GM12801 (cell line): ENCODE measurements around the gene CTNNA3.

Source experiments
- CTCF ChIP-seq: IDR thresholded peaks from one replicate; pipeline ENCODE4 v1.5.1; 2011; ENCODE audit warnings: control low read depth; ENCODE audit not compliant: insufficient read length; ENCODE audit errors: extremely low read depth

The CTNNA3 gene

DNA sequence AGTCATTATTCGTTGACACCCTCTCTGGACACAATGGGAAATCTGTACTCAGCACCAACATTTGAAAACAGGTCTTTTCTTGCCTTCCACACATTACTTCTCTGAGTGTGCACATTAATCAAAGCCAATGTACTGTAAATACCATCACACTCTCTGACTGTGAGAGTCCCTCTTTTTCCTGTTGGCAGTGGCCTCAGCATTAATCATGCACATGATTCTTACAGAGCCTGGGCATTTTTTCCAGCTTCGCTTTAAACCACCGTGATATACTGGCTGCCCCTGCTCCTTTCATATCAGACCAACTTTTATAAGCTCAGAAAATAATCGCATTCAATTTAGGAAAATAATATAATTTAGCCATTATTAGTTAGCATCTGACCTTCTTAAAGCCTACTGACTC, 1689.6 kb downstream of the CTNNA3 start:
- no peak for TF ChIP-seq CTCF

DNA sequence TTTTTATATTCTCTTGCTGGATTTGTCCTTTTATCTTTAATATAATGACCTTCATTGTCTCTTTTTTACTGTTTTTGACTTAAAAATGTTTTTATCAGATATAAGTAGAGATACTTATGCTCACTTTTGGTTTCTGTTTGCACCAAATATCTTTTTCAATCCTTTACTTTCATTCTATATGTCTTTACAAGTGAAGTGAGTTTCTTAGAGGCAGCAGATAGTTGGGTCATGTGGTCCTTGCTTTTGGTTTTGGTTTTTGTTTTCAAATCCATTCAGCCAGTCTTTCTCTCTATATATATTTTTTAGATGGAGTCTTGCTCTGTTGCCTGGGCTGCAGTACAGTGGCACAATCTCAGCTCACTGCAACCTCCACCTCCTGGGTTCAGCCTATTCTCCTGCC, 1702.5 kb downstream of the CTNNA3 start:
- no peak for TF ChIP-seq CTCF

GRCh38 chr10:65968871-65969270, 1727.1 kb downstream of the CTNNA3 start:
- no peak for TF ChIP-seq CTCF

GRCh38 chr10:65968437-65968836, 1727.6 kb downstream of the CTNNA3 start:
- TF ChIP-seq CTCF, result no peak

- no peak for TF ChIP-seq CTCF
Measured at GRCh38 chr10:65964205-65964604, 1731.8 kb downstream of the CTNNA3 start.

- TF ChIP-seq CTCF, result no peak
Measured at GRCh38 chr10:65952086-65952485, 1743.9 kb downstream of the CTNNA3 start.

DNA sequence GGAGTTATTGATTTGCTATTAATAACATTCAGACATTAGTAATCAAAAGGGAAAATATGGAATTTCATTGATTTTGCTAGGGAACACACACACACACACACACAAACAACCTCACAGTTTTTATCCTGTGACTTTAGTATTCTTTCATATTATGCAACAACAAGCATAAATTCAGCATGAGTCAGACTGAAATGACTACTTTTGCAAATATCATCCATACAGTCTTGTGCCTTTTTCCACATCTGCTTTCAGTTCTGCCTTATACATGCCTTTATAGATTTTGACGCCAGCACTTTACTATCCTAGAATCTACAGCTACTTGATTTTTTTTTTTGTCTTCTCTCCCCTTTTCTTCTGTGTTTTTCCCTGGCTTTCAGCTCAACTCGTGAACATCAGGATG, 1745.9 kb downstream of the CTNNA3 start:
- TF ChIP-seq CTCF, result no peak

DNA sequence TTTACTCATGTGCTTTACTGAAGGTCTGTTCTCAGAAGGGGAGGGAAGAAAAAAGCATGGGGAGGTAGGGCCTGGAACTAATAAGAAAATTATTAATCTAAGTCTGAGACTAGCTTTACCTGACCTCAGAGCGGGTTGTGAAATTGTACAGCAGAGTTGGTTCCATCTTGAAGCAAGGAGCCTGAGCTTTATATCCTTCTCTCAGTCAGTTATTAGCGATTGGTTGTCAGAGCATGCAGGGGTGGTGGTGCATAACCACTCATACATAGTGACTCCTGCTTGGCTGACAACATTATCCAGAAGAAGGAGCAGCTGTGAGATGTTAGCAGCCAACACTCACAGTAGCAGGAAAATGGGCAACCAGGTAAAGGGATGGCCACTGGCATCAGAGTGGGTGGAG, 1746.5 kb downstream of the CTNNA3 start:
- no peak for TF ChIP-seq CTCF
